B cell (primary cell): ENCODE results near the gene NOL9. TPM values are rescaled to one million over a fixed set of nuclear protein-coding genes. Genes with fewer than 3 reads are reported as not detected.

ENCODE experiments used
- ATAC-seq: fragments of 200-7000 bp; cut with Tn5 transposase; one replicate; pipeline ENCODE4 v1.10.0; 2021; ENCODE audit warnings: low read depth, mild to moderate bottlenecking, moderate number of reproducible peaks, moderate library complexity
- CTCF ChIA-PET: fragments of 350-600 bp; sonication (Branson Sonifier 250); formaldehyde crosslinking; loops from one replicate; lab custom pipeline; 2021; ENCODE audit warnings: antibody characterized with exemption, inconsistent platforms; lab: Charles Lee
- POLR2A ChIA-PET: fragments of 350-600 bp; sonication (Branson Sonifier 250); formaldehyde crosslinking; loops from one replicate; lab custom pipeline; 2021; ENCODE audit warnings: antibody characterized with exemption; lab: Charles Lee
- DNase-seq: peaks from one replicate; pipeline ENCODE4 v3.0.0; 2013
- H2AFZ ChIP-seq: 2 replicates; pipeline ENCODE4 v1.6.1; 2012; ENCODE audit warnings: mild to moderate bottlenecking, low read depth, low read length; ENCODE audit not compliant: insufficient read depth, poor library complexity, severe bottlenecking
- H3K27ac ChIP-seq, 2 donors: 1 replicate in 1 of 2; 2 replicates in 1 of 2; pipeline ENCODE4 v1.5.1; 2012 to 2013; ENCODE audit warnings: low read length in 2 of 2, mild to moderate bottlenecking in 2 of 2, moderate library complexity in 1 of 2
- H3K27me3 ChIP-seq, 4 experiments: fragments of 200-600 bp in 1 of 4; sonication (generic) in 1 of 4; replicated peaks in 1 of 4; 1 replicate in 2 of 4; 2 replicates in 2 of 4; pipeline versions ENCODE4 v1.6.1 to v1.7.0; 2013 to 2016; ENCODE audit warnings: low read length in 3 of 4, mild to moderate bottlenecking in 2 of 4, mixed read lengths in 1 of 4, moderate library complexity in 1 of 4; ENCODE audit not compliant: insufficient read depth in 4 of 4, control insufficient read depth in 3 of 4; ENCODE audit errors: control extremely low read depth in 1 of 4
- H3K36me3 ChIP-seq, 2 experiments: replicated peaks in 1 of 2; 1 replicate in 1 of 2; 2 replicates in 1 of 2; pipeline versions ENCODE4 v1.6.1 to v1.7.1; 2013; ENCODE audit warnings: low read length in 1 of 2; ENCODE audit not compliant: insufficient read depth in 2 of 2, control insufficient read depth in 1 of 2; ENCODE audit errors: control extremely low read depth in 1 of 2, extremely low read depth in 1 of 2
- H3K4me1 ChIP-seq, 2 donors: fragments of 200-600 bp in 1 of 2; sonication (generic) in 1 of 2; 1 replicate in 1 of 2; 2 replicates in 1 of 2; pipeline versions ENCODE4 v1.5.1 to v1.6.1; 2013 to 2017; ENCODE audit warnings: low read length in 2 of 2; ENCODE audit not compliant: control insufficient read depth in 2 of 2, insufficient read depth in 2 of 2
- H3K4me2 ChIP-seq: replicated peaks from 2 replicates; pipeline ENCODE3; 2012; ENCODE audit warnings: mild to moderate bottlenecking, low read depth, low read length; ENCODE audit not compliant: poor library complexity, severe bottlenecking
- H3K4me3 ChIP-seq, 5 experiments: fragments of 200-600 bp in 1 of 5; sonication (generic) in 1 of 5; 1 replicate in 3 of 5; 2 replicates in 2 of 5; pipeline versions ENCODE4 v1.5.1 to v1.7.0; 2011 to 2016; ENCODE audit warnings: low read length in 4 of 5, mild to moderate bottlenecking in 4 of 5, low read depth in 2 of 5, control low read depth in 1 of 5, moderate library complexity in 1 of 5; ENCODE audit not compliant: insufficient read depth in 1 of 5; ENCODE audit errors: control extremely low read depth in 1 of 5, extremely low read depth in 1 of 5
- H3K79me2 ChIP-seq: fragments of 200-600 bp; sonication (generic); one replicate; pipeline ENCODE4 v1.6.0; 2016; ENCODE audit warnings: low read length; ENCODE audit not compliant: control insufficient read depth, insufficient read depth
- H3K9ac ChIP-seq: fragments of 200-600 bp; sonication (generic); 2 replicates; pipeline ENCODE4 v1.6.1; 2017; ENCODE audit warnings: mild to moderate bottlenecking, low read length, moderate library complexity
- H3K9me3 ChIP-seq, 3 donors: one replicate each; pipeline versions ENCODE4 v1.6.1 to v1.7.1; 2013; ENCODE audit warnings: low read length in 2 of 3; ENCODE audit not compliant: control insufficient read depth in 2 of 3, insufficient read depth in 1 of 3; ENCODE audit errors: control extremely low read depth in 1 of 3
- H4K20me1 ChIP-seq: 2 replicates; pipeline ENCODE4 v1.6.0; 2012; ENCODE audit warnings: mild to moderate bottlenecking, low read length; ENCODE audit not compliant: insufficient read depth, control insufficient read depth, poor library complexity, severe bottlenecking
- H3K27ac Mint-ChIP-seq: one replicate; pipeline ENCODE4 v1.8.0; 2021; ENCODE audit warnings: mixed read lengths
- H3K27me3 Mint-ChIP-seq: one replicate; pipeline ENCODE4 v1.8.0; 2021; ENCODE audit warnings: mixed read lengths
- H3K4me1 Mint-ChIP-seq: one replicate; pipeline ENCODE4 v1.8.0; 2021; ENCODE audit warnings: mixed read lengths
- H3K4me3 Mint-ChIP-seq: one replicate; pipeline ENCODE4 v1.8.0; 2021; ENCODE audit warnings: mixed read lengths
- H3K9me3 Mint-ChIP-seq: one replicate; pipeline ENCODE4 v1.8.0; 2022; ENCODE audit warnings: mixed read lengths; ENCODE audit not compliant: insufficient read depth
- CTCF ChIP-seq: fragments of 200-600 bp; IDR thresholded peaks from one replicate; pipeline ENCODE4 v1.8.0; 2022; ENCODE audit warnings: antibody characterized with exemption, mild to moderate bottlenecking
- EZH2 ChIP-seq: IDR thresholded peaks from 2 replicates; pipeline ENCODE4 v1.6.1; 2012; ENCODE audit warnings: borderline replicate concordance, low read depth, mild to moderate bottlenecking, moderate library complexity, low read length; ENCODE audit not compliant: insufficient read depth, poor library complexity, severe bottlenecking
- WGBS: methylation state at CpG from one replicate; pipeline ENCODE4 v1.1.5; 2013; ENCODE audit warnings: missing lambda C conversion rate; ENCODE audit not compliant: insufficient coverage; 5-methylcytosine and 5-hydroxymethylcytosine counted together
- intact Hi-C: fragments of 100-400 bp; cut with micrococcal nuclease; formaldehyde crosslinking; loops from one replicate; pipeline ENCODE4 v1.10.0; 2022
- polyA plus RNA-seq: library from polyadenylated mRNA; depleted of rRNA; stranded (reverse); fragments of >200 nt; gene quantifications from 2 replicates; pipeline ENCODE4 v1.2.3, GENCODE V29; 2012
- total RNA-seq, 2 donors: library from RNA; stranded (reverse); fragments of 120-200 nt in 1 of 2; gene quantifications; 1 replicate in 1 of 2; 2 replicates in 1 of 2; pipeline versions ENCODE4 v1.2.3 to v1.2.4, GENCODE V29; 2013 to 2022

The NOL9 gene
- total and polyA plus RNA-seq, 2 donors (not counting 1 experiment from before 2014, with no cell fraction given), result 23.8 to 49.5 TPM

GRCh38 chr1:6594977-6595740 is 40.8 kb upstream of the NOL9 start:
- Mint-ChIP-seq H3K4me3 (no peak overlapping the region), H3K27ac (no peak overlapping the region), H3K9me3 (no peaks in the 10 kb centered on the region), H3K27me3 (no peaks in the 10 kb centered on the region), H3K4me1 (peaks cover 20% of the 10 kb centered on the region)
- no peak for TF ChIP-seq CTCF
- peaks cover 58% of the 10 kb centered on the region for H4K20me1 ChIP-seq
- H3K79me2 ChIP-seq, result peaks cover 40% of the 10 kb centered on the region
- peaks cover 11 to 25% of the 10 kb centered on the region in 2 donors for H3K4me1 ChIP-seq
- 98% methylated on average over 11 of the region's 11 CpGs for WGBS
- no peak overlapping the region for H2AFZ ChIP-seq
- DNase-seq (no peak), ATAC-seq (no peak)
- no peak overlapping the region for H3K4me3 ChIP-seq
- H3K36me3 ChIP-seq, result peaks cover 0 to 56% of the 10 kb centered on the region in 2 experiments
- CTCF ChIA-PET, result no interaction called here
- no peaks in the 10 kb centered on the region for H3K9me3 ChIP-seq
- H3K9ac ChIP-seq, result no peak overlapping the region
- POLR2A ChIA-PET, result no interaction called here
- intact Hi-C loops, result no loop called here
- no peak overlapping the region for H3K27ac ChIP-seq
- no peaks in the 10 kb centered on the region for H3K27me3 ChIP-seq
- no peak overlapping the region for H3K4me2 ChIP-seq

GRCh38 chr1:6593810-6594209 is 39.5 kb upstream of the NOL9 start:
- Mint-ChIP-seq H3K4me3 (no peak overlapping the region), H3K9me3 (no peaks in the 10 kb centered on the region), H3K27ac (no peak overlapping the region), H3K4me1 (peaks cover 8% of the 10 kb centered on the region), H3K27me3 (no peaks in the 10 kb centered on the region)
- ChIA-PET CTCF (no interaction called here), POLR2A (no interaction called here)
- WGBS, result 98% methylated on average over 14 of the region's 15 CpGs
- Histone ChIP-seq H3K9me3 (no peaks in the 10 kb centered on the region), H4K20me1 (peaks cover 51% of the 10 kb centered on the region), H3K4me3 (no peak overlapping the region), H3K79me2 (peaks cover 30% of the 10 kb centered on the region), H3K27ac (no peak overlapping the region), H3K9ac (no peak overlapping the region), H3K4me2 (no peak overlapping the region), H3K27me3 (no peaks in the 10 kb centered on the region), H3K36me3 (peaks cover 0 to 69% of the 10 kb centered on the region in 2 experiments), H2AFZ (no peak overlapping the region), H3K4me1 (peaks cover under 1 to 11% of the 10 kb centered on the region in 2 donors)
- ATAC-seq, result no peak
- TF ChIP-seq EZH2, result no peak
- intact Hi-C loops, result no loop called here
- no peak for DNase-seq
